ENCODE results near the gene RAPGEF2.

- no peak for TF ChIP-seq CTCF (IDR thresholded peaks at IDR 0.05)
- no peak for TF ChIP-seq POLR2A (IDR thresholded peaks at IDR 0.05)
Measured at GRCh38 chr4:159159611-159160010, 56.7 kb downstream of the RAPGEF2 start.

Measured in testis (tissue), 2 donors.